Neural cell (in vitro differentiated cells): Measurements from ENCODE around the gene CHD9NB.

Source experiments
- CTCF ChIP-seq: fragments of 450-650 bp; IDR thresholded peaks from 2 replicates; pipeline ENCODE4 v1.5.1; 2014; ENCODE audit warnings: antibody characterized with exemption, mild to moderate bottlenecking, moderate library complexity; ENCODE audit not compliant: poor library complexity, severe bottlenecking
- TAF1 ChIP-seq: IDR thresholded peaks from 2 replicates; pipeline ENCODE4 v1.6.1; 2012; ENCODE audit warnings: low read depth

GRCh38 chr16:53092284-53092683 is 39.6 kb upstream of the CHD9NB start:
- no peak for TF ChIP-seq CTCF
- no peak for TF ChIP-seq TAF1
